Trophoblast cell (in vitro differentiated cells and primary cell): ENCODE measurements around the gene PARL. TPM values are rescaled to one million over a fixed set of nuclear protein-coding genes. Genes with fewer than 3 reads are reported as not detected.
A peak's percentile ranks its signal among the peaks of the same experiment; 100 is the strongest.

Experiments used
- DNase-seq, 2 donors: peaks; one replicate each; pipeline ENCODE4 v3.0.0-alpha.2; 2016
- H2AFZ ChIP-seq: 2 replicates; pipeline ENCODE4 v1.6.1; 2013; ENCODE audit warnings: low read length, moderate library complexity, mild to moderate bottlenecking; ENCODE audit not compliant: insufficient read depth, poor library complexity
- H2AK5ac ChIP-seq: 2 replicates; pipeline ENCODE4 v1.6.1; 2013; ENCODE audit warnings: mild to moderate bottlenecking, low read length
- H2BK120ac ChIP-seq: 2 replicates; pipeline ENCODE4 v1.6.1; 2013; ENCODE audit warnings: low read length, mild to moderate bottlenecking, moderate library complexity; ENCODE audit not compliant: insufficient read depth, poor library complexity
- H2BK12ac ChIP-seq: 2 replicates; pipeline ENCODE4 v1.6.1; 2013; ENCODE audit warnings: mild to moderate bottlenecking, low read length, moderate library complexity
- H2BK5ac ChIP-seq: 2 replicates; pipeline ENCODE4 v1.6.1; 2013; ENCODE audit warnings: low read length, low read depth, moderate library complexity, mild to moderate bottlenecking; ENCODE audit not compliant: poor library complexity
- H3K14ac ChIP-seq: 2 replicates; pipeline ENCODE4 v1.6.1; 2013; ENCODE audit warnings: mild to moderate bottlenecking, low read length
- H3K18ac ChIP-seq: 2 replicates; pipeline ENCODE4 v1.6.1; 2013; ENCODE audit warnings: mild to moderate bottlenecking, low read length
- H3K23ac ChIP-seq: 2 replicates; pipeline ENCODE4 v1.6.1; 2013; ENCODE audit warnings: low read length
- H3K27ac ChIP-seq: 2 replicates; pipeline ENCODE4 v1.5.1; 2013; ENCODE audit warnings: low read depth, mild to moderate bottlenecking, inconsistent platforms, low read length, moderate library complexity
- H3K27me3 ChIP-seq: 2 replicates; pipeline ENCODE4 v1.6.1; 2013; ENCODE audit warnings: inconsistent platforms, mild to moderate bottlenecking, low read length, moderate library complexity; ENCODE audit not compliant: insufficient read depth
- H3K36me3 ChIP-seq, 2 experiments: 1 replicate in 1 of 2; 2 replicates in 1 of 2; pipeline ENCODE4 v1.6.1; 2013; ENCODE audit warnings: low read length in 2 of 2, mild to moderate bottlenecking in 2 of 2, moderate library complexity in 1 of 2; ENCODE audit not compliant: insufficient read depth in 2 of 2, control insufficient read depth in 1 of 2
- H3K4ac ChIP-seq: 2 replicates; pipeline ENCODE4 v1.6.1; 2013; ENCODE audit warnings: low read depth, mild to moderate bottlenecking, low read length, moderate library complexity
- H3K4me1 ChIP-seq, 2 experiments: 1 replicate in 1 of 2; 2 replicates in 1 of 2; pipeline ENCODE4 v1.6.1; 2013; ENCODE audit warnings: low read length in 2 of 2, mild to moderate bottlenecking in 2 of 2, moderate library complexity in 1 of 2; ENCODE audit not compliant: insufficient read depth in 2 of 2, control insufficient read depth in 1 of 2
- H3K4me2 ChIP-seq: 2 replicates; pipeline ENCODE4 v1.6.1; 2013; ENCODE audit warnings: inconsistent platforms, mild to moderate bottlenecking, low read length, moderate library complexity
- H3K4me3 ChIP-seq: 2 replicates; pipeline ENCODE4 v1.5.1; 2013; ENCODE audit warnings: mild to moderate bottlenecking, low read depth, low read length, inconsistent platforms
- H3K79me1 ChIP-seq: one replicate; pipeline ENCODE4 v1.6.1; 2013; ENCODE audit warnings: low read length
- H3K79me2 ChIP-seq: 2 replicates; pipeline ENCODE4 v1.6.1; 2013; ENCODE audit warnings: low read length, mild to moderate bottlenecking; ENCODE audit not compliant: control insufficient read depth, insufficient read depth, poor library complexity
- H3K9ac ChIP-seq: 2 replicates; pipeline ENCODE4 v1.6.1; 2013; ENCODE audit warnings: mild to moderate bottlenecking, low read length
- H3K9me3 ChIP-seq: 2 replicates; pipeline ENCODE4 v1.6.1; 2013; ENCODE audit warnings: low read depth, mild to moderate bottlenecking, control low read depth, inconsistent platforms, low read length; ENCODE audit not compliant: insufficient read depth
- H4K12ac ChIP-seq: 2 replicates; pipeline ENCODE4 v1.6.1; 2013; ENCODE audit warnings: low read depth, mild to moderate bottlenecking, low read length, moderate library complexity
- H4K8ac ChIP-seq: 2 replicates; pipeline ENCODE4 v1.6.1; 2013; ENCODE audit warnings: low read depth, mild to moderate bottlenecking, low read length, moderate library complexity
- H4K91ac ChIP-seq: one replicate; pipeline ENCODE4 v1.6.1; 2013; ENCODE audit warnings: low read depth, mild to moderate bottlenecking, low read length, moderate library complexity
- WGBS: extraction: QIAGEN DNeasy Blood & Tissue Kit; methylation state at CpG from one replicate; pipeline ENCODE4 v1.1.7; 2013; ENCODE audit warnings: missing lambda C conversion rate; ENCODE audit not compliant: insufficient read length, insufficient coverage; ENCODE audit errors: extremely low coverage; 5-methylcytosine and 5-hydroxymethylcytosine counted together
- polyA plus RNA-seq: library from polyadenylated mRNA; stranded (reverse); fragments of 200-250 nt; gene quantifications from 2 replicates; pipeline ENCODE4 v1.2.3, GENCODE V29; 2013

The PARL gene, protein sequence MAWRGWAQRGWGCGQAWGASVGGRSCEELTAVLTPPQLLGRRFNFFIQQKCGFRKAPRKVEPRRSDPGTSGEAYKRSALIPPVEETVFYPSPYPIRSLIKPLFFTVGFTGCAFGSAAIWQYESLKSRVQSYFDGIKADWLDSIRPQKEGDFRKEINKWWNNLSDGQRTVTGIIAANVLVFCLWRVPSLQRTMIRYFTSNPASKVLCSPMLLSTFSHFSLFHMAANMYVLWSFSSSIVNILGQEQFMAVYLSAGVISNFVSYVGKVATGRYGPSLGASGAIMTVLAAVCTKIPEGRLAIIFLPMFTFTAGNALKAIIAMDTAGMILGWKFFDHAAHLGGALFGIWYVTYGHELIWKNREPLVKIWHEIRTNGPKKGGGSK
- 54.4 and 56.6 TPM in 2 replicates for polyA plus RNA-seq

DNA sequence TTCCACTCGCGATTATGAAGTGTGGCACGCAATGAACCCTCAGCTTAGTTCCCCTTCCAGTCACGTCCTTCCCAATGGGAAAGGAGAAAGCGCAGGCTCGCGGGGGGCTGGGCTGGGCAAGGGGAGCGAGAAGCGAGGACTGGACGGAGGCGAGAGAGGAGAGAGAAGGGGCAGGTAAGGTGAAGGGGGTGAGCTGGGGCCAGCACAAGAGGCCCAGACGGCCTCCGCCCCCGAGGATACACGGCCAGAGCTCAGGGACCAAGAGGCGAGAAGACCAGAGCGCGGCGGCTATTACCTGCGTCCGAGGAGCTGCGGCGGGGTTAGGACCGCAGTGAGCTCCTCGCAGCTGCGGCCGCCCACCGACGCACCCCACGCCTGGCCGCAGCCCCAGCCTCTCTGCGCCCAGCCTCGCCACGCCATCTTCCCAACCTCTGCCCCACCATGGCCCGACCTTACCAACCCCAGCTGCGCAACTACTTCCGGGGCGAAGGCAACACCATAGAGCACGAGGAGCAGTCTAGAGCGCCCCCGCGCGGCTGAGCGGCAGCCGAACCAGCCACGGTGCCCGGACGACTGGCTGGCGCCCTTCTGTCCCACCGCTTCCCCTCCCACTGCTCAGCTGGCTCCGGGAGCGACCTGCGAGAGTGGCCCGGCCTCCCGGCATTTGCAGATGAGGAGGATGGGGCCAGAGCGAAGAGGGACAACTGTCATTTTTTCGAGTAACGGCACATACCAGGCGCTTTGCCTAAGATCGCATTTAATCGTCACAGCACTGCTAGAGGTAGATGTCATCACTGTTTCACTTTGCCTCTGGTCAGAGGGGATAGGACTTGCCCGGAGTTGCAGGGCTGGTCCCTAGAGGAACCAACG is at the start of gene PARL:
TSS of gene PARL (minus strand) at position 454 of the 870 bp plus-strand sequence. CDS start at position 420, 34 bp downstream.
- H3K23ac ChIP-seq: no peak within 1 kb of the TSS
- WGBS: no CpG with 5 or more reads among the region's 63 CpGs

DNA sequence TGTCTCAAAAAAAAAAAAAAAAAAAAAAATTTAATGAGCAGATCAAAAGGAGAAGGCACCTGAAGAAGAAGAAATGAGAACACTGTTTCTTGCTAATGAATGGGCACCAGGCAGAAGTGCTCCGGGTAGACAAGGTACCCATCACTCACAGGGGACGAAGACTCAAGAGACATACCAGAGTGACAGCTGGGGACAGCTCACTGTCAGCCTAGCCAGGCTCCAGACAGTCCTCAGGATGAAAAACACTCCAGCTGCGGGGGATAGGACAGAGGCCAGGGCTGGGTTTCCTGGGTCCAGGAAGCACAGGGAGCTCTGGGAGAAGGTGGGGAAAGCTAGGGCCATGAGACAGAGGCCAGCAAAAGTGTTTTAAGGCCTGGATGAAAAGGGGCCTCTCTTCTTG is 48.5 kb upstream of the PARL start:
- no peak overlapping the region for H4K8ac ChIP-seq
- H3K4me3 ChIP-seq: no peak overlapping the region
- no peak overlapping the region for H3K14ac ChIP-seq
- no peaks in the 10 kb centered on the region for H3K79me2 ChIP-seq
- no peak overlapping the region for H3K23ac ChIP-seq
- H4K12ac ChIP-seq: no peak overlapping the region
- H3K36me3 ChIP-seq: peaks cover 27 to 29% of the 10 kb centered on the region in 2 experiments
- H3K4me1 ChIP-seq: no peaks in the 10 kb centered on the region
- no CpG with 5 or more reads among the region's 3 CpGs for WGBS
- H2BK120ac ChIP-seq: no peak overlapping the region
- H3K9me3 ChIP-seq: peaks cover 2% of the 10 kb centered on the region
- no peak overlapping the region for H2BK12ac ChIP-seq
- no peaks in the 10 kb centered on the region for H3K27me3 ChIP-seq
- H3K27ac ChIP-seq: no peak overlapping the region
- no peak for DNase-seq
- no peak overlapping the region for H3K4me2 ChIP-seq
- no peak overlapping the region for H4K91ac ChIP-seq
- no peak overlapping the region for H3K18ac ChIP-seq
- no peak overlapping the region for H2AFZ ChIP-seq
- H2BK5ac ChIP-seq: no peak overlapping the region
- H3K79me1 ChIP-seq: no peaks in the 10 kb centered on the region
- no peak overlapping the region for H3K9ac ChIP-seq
- H3K4ac ChIP-seq: no peak overlapping the region
- no peak overlapping the region for H2AK5ac ChIP-seq

More for the DNA sequence above, at the start of gene PARL:
- DNase-seq: peak; percentile 93 to 98
- H2BK12ac ChIP-seq: no peak within 1 kb of the TSS
- H2BK5ac ChIP-seq: peak within 1 kb of the TSS; percentile 52
- H2BK120ac ChIP-seq: peak within 1 kb of the TSS; percentile 40
- peak within 1 kb of the TSS; percentile 76 for H3K18ac ChIP-seq
- peaks cover 0 to 3% of the 10 kb centered on the region in 2 experiments for H3K4me1 ChIP-seq
- H3K4me2 ChIP-seq: peak within 1 kb of the TSS; percentile 71
- H3K27ac ChIP-seq: no peak within 1 kb of the TSS
- H3K9ac ChIP-seq: peak within 1 kb of the TSS; percentile 91
- no peaks in the 10 kb centered on the region for H3K27me3 ChIP-seq
- peak within 1 kb of the TSS; percentile 95 for H2AFZ ChIP-seq
- H2AK5ac ChIP-seq: peak within 1 kb of the TSS; percentile 80
- H3K14ac ChIP-seq: peak within 1 kb of the TSS; percentile 86
- H3K4ac ChIP-seq: peak within 1 kb of the TSS; percentile 89
- peak within 1 kb of the TSS; percentile 97 for H4K12ac ChIP-seq
- H3K79me1 ChIP-seq: peaks cover 5% of the 10 kb centered on the region
- H4K91ac ChIP-seq: peak within 1 kb of the TSS; percentile 89
- no peaks in the 10 kb centered on the region for H3K9me3 ChIP-seq
- peak within 1 kb of the TSS; percentile 97 for H3K4me3 ChIP-seq
- peaks cover 0 to 2% of the 10 kb centered on the region in 2 experiments for H3K36me3 ChIP-seq
- H4K8ac ChIP-seq: peak within 1 kb of the TSS; percentile 93
- peaks cover 8% of the 10 kb centered on the region for H3K79me2 ChIP-seq

- Histone ChIP-seq H3K27me3 (no peaks in the 10 kb centered on the region), H3K79me1 (no peaks in the 10 kb centered on the region), H3K18ac (no peak overlapping the region), H3K14ac (no peak overlapping the region), H3K4me3 (no peak overlapping the region), H3K36me3 (peaks cover 23 to 26% of the 10 kb centered on the region in 2 experiments), H3K27ac (no peak overlapping the region), H2BK12ac (no peak overlapping the region), H3K4me2 (no peak overlapping the region), H4K91ac (no peak overlapping the region), H3K9ac (no peak overlapping the region), H2BK120ac (no peak overlapping the region), H2AK5ac (no peak overlapping the region), H3K23ac (no peak overlapping the region), H3K9me3 (no peaks in the 10 kb centered on the region), H4K8ac (no peak overlapping the region), H3K4me1 (no peaks in the 10 kb centered on the region), H3K4ac (no peak overlapping the region), H3K79me2 (no peaks in the 10 kb centered on the region), H2AFZ (no peak overlapping the region), H4K12ac (no peak overlapping the region), H2BK5ac (no peak overlapping the region)
- no CpG with 5 or more reads among the region's 2 CpGs for WGBS
- DNase-seq: no peak
These were observed 47.2 kb upstream of the PARL start for GRCh38 chr3:183931881-183932280.

- H4K91ac ChIP-seq: no peak overlapping the region
- no peak overlapping the region for H3K4me2 ChIP-seq
- H3K79me1 ChIP-seq: no peaks in the 10 kb centered on the region
- no peak overlapping the region for H3K18ac ChIP-seq
- no peak overlapping the region for H2AFZ ChIP-seq
- no peak overlapping the region for H4K8ac ChIP-seq
- no peak overlapping the region for H3K4me3 ChIP-seq
- H2BK120ac ChIP-seq: no peak overlapping the region
- H4K12ac ChIP-seq: no peak overlapping the region
- no peak overlapping the region for H2AK5ac ChIP-seq
- H3K9ac ChIP-seq: no peak overlapping the region
- H3K36me3 ChIP-seq: peaks cover 23 to 26% of the 10 kb centered on the region in 2 experiments
- no peaks in the 10 kb centered on the region for H3K27me3 ChIP-seq
- H3K23ac ChIP-seq: no peak overlapping the region
- no peaks in the 10 kb centered on the region for H3K4me1 ChIP-seq
- no peaks in the 10 kb centered on the region for H3K9me3 ChIP-seq
- H3K27ac ChIP-seq: no peak overlapping the region
- DNase-seq: no peak
- WGBS: no CpG with 5 or more reads among the region's 10 CpGs
- no peak overlapping the region for H3K14ac ChIP-seq
- H2BK5ac ChIP-seq: no peak overlapping the region
- no peak overlapping the region for H2BK12ac ChIP-seq
- H3K79me2 ChIP-seq: no peaks in the 10 kb centered on the region
- no peak overlapping the region for H3K4ac ChIP-seq
These were observed 45.4 kb upstream of the PARL start for GRCh38 chr3:183930086-183930485.
